Measurements from ENCODE around the gene ADAM17.
A peak's percentile ranks its signal among the peaks of the same experiment; 100 is the strongest.
"Not testable (repeated sequence)": the region's sequence is repeated elsewhere in the genome, so short reads cannot be mapped to it uniquely, and the experiment has no call there.

The ADAM17 gene

GRCh38 chr2:9555297-9556120 lies at the start of gene ADAM17:
Gene ADAM17, minus strand, starts transcription at chr2:9555830. Its CDS starts 225 bp downstream, at chr2:9555605.
- DNase-seq = peak; percentile 71

DNA sequence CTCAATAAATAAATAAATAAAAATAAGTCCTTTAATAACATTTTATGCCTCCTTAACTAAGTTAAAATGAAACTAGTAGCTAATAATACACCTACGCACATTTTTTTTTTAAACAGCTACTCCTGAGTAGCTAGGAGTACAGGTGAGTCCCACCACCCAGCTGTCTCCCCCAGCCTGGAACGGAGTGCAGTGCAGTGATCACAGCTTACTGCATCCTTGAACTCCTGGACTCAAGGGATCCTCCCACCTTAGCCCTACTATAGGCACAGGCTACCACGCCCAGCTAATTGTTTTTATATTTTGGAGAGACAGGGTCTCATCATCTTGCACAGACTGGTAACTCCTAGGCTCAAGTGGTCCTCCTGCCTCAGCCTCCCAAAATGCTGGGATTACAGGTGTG lies 46.8 kb upstream of the ADAM17 start:
- no peak for DNase-seq

GRCh38 chr2:9601397-9601796 lies 45.8 kb upstream of the ADAM17 start:
- DNase-seq = no peak

GRCh38 chr2:9599430-9599829 lies 43.8 kb upstream of the ADAM17 start:
- DNase-seq = no peak

DNA sequence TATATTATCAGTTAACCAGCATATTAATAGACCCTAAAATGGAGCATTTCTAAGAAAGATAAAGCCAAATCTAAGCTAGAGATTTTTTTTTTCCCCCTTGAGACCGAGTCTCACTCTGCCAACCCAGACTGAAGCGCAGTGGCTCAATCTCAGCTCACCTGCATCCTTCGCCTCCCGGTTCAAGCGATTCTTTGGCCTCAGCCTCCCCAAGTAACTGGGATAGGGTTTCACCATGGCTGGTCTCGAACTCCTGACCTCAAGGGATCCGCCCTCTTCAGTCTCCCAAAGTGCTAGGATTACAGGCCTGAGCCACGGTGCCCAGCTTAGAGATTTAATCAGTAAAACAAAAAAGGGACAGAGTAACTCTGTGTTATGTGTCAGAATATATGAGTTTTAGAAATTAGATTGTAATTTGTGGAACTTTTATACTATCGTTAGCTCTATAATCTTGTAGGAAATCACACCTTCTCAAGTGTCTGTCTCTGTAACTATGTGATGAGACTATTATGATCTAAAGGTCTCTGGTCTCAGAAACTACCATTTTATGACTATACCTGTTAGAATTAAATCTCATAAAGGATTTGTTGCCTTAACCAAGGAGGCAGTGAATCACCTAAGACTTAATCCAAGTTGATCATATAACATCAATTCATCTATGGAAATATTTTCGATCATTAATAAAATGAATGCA lies 41.1 kb upstream of the ADAM17 start:
- no peak for DNase-seq

GRCh38 chr2:9595746-9596145 lies 40.1 kb upstream of the ADAM17 start:
- DNase-seq = no peak

DNA sequence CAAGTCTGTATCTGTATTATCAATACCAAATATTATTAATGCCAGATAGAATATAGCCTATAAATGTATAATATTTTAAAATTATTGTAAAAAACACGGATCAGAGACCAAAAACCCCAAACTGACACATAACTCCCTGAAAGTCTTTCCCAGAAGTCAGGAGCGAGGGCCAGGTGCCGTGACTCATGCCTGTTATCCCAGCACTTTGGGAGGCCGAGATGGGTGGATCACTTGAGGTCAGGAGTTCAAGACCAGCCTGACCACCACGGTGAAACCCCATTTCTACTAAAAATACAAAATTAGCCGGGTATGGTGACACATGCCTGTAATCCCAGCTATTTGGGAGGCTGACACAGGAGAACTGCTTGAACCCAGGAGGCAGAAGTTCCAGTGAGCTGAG lies 39.6 kb upstream of the ADAM17 start:
- DNase-seq = not testable (repeated sequence)

- DNase-seq = no peak
Observed at GRCh38 chr2:9594366-9595054, 38.9 kb upstream of the ADAM17 start.

DNA sequence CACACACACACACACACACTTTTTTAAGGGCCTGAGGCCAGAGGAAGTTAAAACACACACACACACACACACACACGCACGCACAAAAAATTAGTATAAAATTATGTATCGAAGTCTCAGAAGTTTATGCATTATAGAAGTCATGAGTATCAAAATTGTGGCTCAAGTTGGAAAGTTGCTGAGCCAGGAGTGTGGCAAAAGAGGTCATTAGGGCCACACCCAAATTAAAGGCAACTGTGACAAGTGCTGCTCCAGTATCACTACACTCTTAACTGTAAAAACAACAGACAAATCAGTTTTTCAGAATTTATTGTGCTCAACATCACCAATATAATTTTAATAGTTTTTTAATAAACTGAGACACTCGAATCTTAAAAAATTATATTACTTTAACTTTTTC lies 38.3 kb upstream of the ADAM17 start:
- DNase-seq = no peak

DNA sequence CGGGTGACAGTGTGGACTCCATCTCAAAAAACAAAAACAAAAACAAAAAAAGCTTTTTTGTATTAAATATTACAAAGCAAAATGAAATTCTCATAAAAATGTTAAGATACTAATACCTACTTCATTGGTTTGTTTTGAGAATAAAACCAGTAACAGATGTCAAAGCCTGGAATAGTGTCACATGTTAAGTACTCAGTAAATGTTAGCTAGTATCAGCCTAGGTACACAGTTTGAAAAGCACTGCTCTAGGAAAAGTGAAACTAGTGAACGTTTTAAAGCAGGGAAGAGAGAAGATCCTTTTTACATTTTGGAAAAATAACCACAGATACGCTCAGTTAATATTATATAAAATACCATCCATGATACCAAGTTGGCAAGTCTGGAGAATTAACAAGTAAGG lies 37.1 kb upstream of the ADAM17 start:
- no peak for DNase-seq

GRCh38 chr2:9590641-9591040 lies 35.0 kb upstream of the ADAM17 start:
- DNase-seq = no peak

DNA sequence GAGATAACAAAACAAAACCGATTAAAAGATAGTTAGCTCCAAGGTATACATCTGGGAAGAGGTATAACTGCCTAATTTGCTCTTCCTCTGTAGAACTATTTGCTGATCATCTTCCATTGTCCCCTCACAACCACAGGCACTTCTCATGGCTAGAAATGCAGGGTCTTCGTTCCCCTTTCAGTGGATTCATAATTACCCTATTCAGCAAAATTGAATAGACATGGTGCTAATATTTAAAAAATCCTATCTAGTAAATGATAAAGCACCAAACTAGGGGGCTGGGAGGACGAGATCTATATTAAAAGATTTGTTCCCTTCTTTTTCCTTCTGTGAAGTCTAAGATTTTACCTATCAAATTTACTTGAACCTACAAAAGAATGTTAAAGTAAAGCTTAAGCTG lies 30.8 kb upstream of the ADAM17 start:
- DNase-seq = no peak

DNA sequence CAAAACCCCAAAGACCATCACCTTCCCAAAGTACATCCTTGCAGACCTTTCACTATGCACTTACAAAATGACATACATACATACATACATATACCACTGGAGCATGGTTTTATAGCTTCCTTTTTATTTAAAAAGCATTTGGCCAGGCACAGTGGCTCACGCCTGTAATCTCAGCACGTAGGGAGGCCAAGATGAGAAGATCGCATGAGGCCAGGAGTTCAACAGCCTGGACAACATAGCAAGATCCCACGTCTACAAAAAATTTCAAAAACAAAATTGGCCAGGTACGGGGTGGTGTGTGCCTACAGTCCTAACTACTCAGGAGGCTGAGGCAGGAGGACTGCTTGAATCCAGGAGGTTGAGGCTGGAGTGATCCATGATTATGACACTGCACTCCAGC lies 29.9 kb upstream of the ADAM17 start:
- no peak for DNase-seq

GRCh38 chr2:9584902-9585301 lies 29.3 kb upstream of the ADAM17 start:
- not testable (repeated sequence) for DNase-seq

GRCh38 chr2:9582624-9583023 lies 27.0 kb upstream of the ADAM17 start:
- DNase-seq = no peak

GRCh38 chr2:9578467-9579235 lies 23.0 kb upstream of the ADAM17 start:
- no peak for DNase-seq

DNA sequence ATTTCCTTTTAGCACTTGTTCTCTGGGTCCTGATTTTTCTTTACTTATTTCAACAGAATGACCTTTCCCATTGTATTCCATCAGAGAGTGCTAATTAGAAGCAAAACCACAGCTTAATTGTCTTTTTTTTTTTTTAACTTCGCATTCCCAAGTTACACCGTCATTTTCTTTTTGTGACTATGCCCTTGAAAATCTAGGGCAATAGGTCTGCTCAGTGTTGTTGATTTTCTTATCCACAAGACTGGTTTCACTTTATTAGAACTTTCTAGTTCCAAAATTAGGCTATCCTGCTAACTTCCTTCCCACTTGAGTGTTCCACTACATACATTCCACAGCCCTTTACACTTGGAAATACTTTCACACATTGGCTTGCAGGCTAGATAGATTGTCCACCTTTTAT lies 18.7 kb upstream of the ADAM17 start:
- no peak for DNase-seq

DNA sequence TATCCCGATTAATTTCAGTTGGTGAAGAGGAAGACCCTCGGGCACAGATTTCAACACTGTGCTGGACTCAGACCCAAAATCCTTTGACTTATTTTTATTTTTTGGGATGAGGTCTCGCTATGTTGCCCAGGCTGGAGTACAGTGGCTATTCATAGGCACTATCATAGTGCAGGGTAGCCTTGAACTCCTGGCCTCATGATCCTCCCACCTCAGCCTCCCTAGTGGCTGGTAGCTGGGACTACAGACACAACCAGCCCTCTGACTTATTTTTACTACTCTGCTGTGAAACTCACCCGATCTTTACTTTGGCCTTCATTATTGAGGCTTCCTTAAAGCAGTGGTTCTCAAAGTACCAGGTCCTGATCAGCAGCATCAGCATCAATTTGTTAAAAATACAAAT lies 18.2 kb upstream of the ADAM17 start:
- no peak for DNase-seq

- no peak for DNase-seq
Observed at GRCh38 chr2:9573013-9573720, 17.5 kb upstream of the ADAM17 start.

DNA sequence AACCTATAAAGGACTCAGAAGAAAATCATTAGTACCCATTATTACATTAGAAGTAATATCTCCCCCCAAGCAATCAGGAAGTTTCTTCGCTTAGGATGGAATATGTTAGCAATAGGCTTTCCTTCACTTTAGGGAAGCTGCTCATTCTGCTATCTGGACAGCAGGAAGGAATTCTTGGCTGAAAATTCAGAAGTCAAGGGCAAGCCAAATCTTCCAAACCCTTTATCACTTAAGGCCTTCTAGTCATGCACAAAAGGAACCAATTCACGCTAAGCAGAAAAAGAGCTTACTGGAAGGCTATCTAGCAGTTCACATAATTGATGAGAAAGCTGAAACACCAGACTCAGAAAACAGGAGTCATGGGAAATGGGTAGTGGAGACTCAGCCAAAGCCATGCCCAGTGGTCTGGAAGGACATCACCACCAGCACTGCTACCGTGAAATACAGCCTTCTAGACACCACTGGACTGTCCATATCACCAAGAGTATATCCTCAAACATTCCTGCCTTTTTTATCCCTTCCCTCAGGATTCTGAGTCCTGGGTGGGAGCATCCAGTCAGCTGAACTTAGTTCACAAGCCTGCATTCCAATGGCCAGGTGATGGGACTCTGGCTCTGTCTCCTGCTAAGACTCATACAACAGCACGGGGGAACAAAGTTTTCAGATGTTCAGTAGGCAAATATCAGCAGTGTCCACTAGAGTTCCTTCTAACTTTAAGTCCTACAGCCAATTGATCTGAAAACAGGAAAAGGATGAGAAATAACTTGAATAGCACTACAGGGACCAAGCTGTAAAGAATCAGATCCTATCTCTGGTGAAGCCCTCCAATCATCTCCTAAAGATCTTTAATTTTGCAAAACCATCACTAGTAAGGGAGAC lies 14.8 kb upstream of the ADAM17 start:
- DNase-seq = no peak

DNA sequence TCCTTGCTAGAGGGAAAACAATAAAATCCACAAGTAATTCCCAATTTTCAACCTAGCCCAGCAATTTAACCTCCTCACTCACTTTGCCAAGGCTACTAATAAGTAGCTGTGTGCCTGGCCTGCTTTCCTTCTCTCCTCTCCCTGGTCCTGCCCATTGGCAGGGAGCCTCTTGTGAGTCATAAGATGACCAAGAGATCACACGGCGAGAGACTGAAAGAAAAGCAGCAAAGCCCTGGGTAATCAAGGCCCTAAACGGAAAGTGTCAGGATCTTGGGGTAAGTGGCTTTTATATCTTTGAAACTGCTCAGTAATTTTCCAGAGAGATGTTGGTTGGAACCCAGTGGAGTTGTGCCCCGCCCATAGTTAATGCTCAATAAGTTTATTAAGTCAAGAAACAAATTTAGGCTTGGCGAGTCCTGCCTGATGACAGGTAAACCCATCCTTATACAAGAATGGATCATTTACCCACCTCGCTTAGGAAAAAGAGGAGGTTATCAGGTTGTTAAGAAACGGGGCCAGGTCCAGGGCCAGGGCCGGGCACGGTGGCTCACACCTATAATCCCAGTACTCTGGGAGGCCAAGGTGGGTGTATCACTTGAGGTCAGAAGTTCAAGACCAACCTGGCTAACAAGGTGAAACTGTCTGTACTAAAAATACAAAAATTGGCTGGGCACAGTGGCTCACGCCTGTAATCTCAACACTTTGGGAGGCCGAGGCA lies 10.0 kb upstream of the ADAM17 start:
- DNase-seq = no peak
